HAP-1 (cell line): ENCODE measurements around the gene ZBTB20.
"Not testable (repeated sequence)": the region's sequence is repeated elsewhere in the genome, so short reads cannot be mapped to it uniquely, and the experiment has no call there.

Experiments
- DNase-seq, 2 experiments: peaks; one replicate each; pipeline ENCODE4 v3.0.0-alpha.2; 2016 to 2020; ENCODE audit warnings: low spot score in 2 of 2
- H3K27me3 ChIP-seq: fragments of 250-450 bp; sonication (Bioruptor Pico); 2 replicates; pipeline ENCODE4 v1.5.1; 2020; ENCODE audit warnings: low read depth, mild to moderate bottlenecking, moderate library complexity
- H3K36me3 ChIP-seq: fragments of 250-450 bp; sonication (Bioruptor Pico); replicated peaks from 2 replicates; pipeline ENCODE4 v1.5.1; 2020; ENCODE audit warnings: mild to moderate bottlenecking
- H3K4me1 ChIP-seq: fragments of 250-450 bp; sonication (Bioruptor Pico); 2 replicates; pipeline ENCODE4 v1.5.1; 2020; ENCODE audit warnings: mild to moderate bottlenecking
- H3K4me3 ChIP-seq: fragments of 250-450 bp; sonication (Bioruptor Pico); 2 replicates; pipeline ENCODE4 v1.5.1; 2020; ENCODE audit warnings: mild to moderate bottlenecking, moderate library complexity
- H3K9me3 ChIP-seq: fragments of 250-450 bp; sonication (Bioruptor Pico); 2 replicates; pipeline ENCODE4 v1.5.1; 2020; ENCODE audit warnings: mild to moderate bottlenecking, moderate library complexity
- in situ Hi-C: fragments of 300-500 bp; cut with MboI; formaldehyde crosslinking; loops from 3 replicates; pipeline ENCODE4 v1.14.3; 2020; ENCODE audit warnings: low sequenced_read_pairs, inconsistent platforms, mixed read lengths

The ZBTB20 gene

DNA sequence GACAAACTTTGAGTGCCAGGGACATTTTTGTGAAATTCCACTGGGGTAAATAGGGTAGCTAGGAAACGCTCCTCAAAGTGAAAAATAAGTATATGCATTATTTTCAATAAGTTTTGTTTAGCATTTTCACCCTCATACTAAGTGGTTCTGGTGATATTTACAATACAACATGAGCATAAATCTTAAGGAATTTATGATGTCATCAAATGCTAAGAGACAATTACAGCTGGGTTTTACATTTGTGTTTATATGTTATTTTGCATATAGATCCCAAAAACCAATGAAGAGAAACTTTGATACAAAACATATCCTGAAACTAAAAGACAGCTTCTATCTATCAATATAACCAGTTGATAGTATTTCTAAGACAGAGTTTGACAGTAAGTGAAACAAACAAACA is 323.1 kb downstream of the ZBTB20 start:
- H3K9me3 ChIP-seq, result no peaks in the 10 kb centered on the region
- DNase-seq, result no peak
- H3K4me3 ChIP-seq, result no peak overlapping the region
- in situ Hi-C loops, result no loop called here
- no peaks in the 10 kb centered on the region for H3K27me3 ChIP-seq
- H3K36me3 ChIP-seq, result no peaks in the 10 kb centered on the region
- peaks cover 20% of the 10 kb centered on the region for H3K4me1 ChIP-seq

DNA sequence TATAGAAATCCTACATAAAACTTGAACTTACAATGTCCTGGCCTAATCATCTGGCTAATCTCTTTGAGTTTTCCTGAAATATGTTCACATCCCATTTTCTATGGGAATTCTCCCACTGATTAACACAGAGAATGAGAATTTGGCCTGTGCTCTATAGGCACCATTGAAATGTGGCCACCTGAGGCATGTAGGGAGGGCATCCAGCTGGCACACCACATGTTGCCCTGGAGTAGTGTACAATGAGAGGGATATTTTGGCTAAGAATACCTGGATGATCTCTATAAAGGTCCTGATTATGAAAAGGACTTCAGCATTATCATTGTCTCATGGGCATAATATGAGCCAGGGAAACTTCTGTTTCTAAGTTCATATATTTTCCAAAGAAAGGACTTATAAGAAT is 324.0 kb downstream of the ZBTB20 start:
- Histone ChIP-seq H3K27me3 (no peaks in the 10 kb centered on the region), H3K9me3 (no peaks in the 10 kb centered on the region), H3K4me1 (peaks cover 20% of the 10 kb centered on the region), H3K4me3 (no peak overlapping the region), H3K36me3 (no peaks in the 10 kb centered on the region)
- DNase-seq, result no peak
- in situ Hi-C loops, result no loop called here

DNA sequence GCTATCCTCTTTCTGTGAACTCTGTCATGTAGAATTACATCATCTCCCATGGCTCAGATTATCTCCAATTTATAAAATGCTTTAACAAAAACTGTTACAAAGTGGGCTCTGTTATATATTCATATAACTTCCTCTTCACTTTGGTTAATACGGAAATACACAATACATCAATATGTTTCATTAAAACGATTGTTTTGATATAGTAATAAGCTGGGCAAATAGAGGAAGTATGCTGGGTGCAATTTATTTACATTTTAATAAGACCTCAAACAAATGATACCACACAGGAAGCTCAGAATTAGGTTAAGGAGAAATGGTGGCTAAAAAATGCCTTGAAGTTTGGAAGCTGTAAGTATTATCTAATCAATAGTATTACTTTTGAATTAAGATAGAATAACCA is 331.0 kb downstream of the ZBTB20 start:
- Histone ChIP-seq H3K4me3 (no peak overlapping the region), H3K4me1 (no peaks in the 10 kb centered on the region), H3K9me3 (no peaks in the 10 kb centered on the region; the same call in 1 of the 2 replicates), H3K27me3 (no peaks in the 10 kb centered on the region), H3K36me3 (no peaks in the 10 kb centered on the region)
- no peak for DNase-seq
- in situ Hi-C loops, result no loop called here

DNA sequence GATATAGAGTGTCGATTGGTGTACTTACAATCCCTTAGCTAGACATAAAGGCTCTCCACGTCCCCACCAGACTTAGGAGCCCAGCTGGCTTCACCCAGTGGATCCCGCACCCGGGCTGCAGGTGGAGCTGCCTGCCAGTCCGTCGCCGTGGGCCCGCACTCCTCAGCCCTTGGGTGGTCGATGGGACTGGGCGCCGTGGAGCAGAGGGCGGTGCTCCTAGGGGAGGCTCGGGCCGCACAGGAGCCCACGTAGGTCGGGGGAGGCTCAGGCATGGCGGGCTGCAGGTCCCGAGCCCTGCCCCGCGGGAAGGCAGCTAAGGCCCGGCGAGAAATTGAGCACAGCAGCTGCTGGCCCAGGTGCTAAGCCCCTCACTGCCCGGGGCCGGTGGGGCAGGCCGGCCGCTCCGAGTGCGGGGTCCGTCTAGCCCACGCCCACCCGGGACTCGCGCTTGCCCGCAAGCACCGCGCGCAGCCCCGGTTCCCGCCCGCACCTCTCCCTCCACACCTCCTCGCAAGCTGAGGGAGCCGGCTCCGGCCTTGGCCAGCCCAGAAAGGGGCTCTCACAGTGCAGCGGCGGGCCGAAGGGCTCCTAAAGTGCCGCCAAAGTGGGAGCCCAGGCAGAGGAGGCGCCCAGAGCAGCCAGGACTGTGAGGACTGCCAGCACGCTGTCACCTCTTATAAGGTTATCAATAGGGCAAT is 334.4 kb downstream of the ZBTB20 start:
- H3K4me3 ChIP-seq, H3K9me3 ChIP-seq, in situ Hi-C loops, H3K4me1 ChIP-seq, DNase-seq, H3K27me3 ChIP-seq, H3K36me3 ChIP-seq: not testable (repeated sequence)

DNA sequence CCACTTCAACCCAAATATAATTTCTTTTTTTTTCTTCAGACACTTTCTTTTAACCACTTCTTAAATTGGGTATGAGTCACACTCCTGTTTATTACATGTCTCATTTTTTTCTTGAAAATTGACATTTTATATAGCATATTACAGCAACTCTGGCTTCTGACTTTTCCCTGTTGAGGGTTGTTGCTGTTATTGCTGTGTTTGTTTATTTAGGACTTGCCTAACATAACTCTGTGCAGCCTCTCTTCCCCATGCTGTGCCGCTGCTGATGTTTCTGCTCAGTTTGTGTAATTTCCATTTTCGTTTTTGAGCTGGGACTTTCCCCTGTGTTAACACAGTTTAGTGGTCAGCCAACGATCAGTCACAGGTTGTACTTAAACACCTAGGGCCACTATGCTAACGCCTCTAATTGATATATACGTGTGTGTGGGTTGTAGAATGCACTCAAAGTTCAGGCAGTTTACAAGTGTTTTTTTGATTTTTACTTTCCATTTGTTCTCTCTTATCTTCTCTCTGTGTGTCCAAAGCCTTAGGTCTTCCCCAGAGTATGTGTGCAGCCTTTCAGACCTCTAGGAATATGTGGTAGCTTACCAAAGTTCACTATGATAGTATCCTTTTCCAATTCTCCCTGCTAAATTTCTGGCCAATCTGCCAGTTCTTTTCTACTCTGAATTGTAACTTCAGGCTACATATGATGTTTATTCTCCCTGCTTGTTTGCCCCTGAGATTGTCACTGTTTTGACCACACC is 337.2 kb downstream of the ZBTB20 start:
- Histone ChIP-seq H3K27me3 (no peaks in the 10 kb centered on the region), H3K4me1 (no peaks in the 10 kb centered on the region), H3K36me3 (no peaks in the 10 kb centered on the region), H3K9me3 (no peaks in the 10 kb centered on the region; the same call in 1 of the 2 replicates), H3K4me3 (no peak overlapping the region)
- no peak for DNase-seq
- in situ Hi-C loops, result no loop called here

DNA sequence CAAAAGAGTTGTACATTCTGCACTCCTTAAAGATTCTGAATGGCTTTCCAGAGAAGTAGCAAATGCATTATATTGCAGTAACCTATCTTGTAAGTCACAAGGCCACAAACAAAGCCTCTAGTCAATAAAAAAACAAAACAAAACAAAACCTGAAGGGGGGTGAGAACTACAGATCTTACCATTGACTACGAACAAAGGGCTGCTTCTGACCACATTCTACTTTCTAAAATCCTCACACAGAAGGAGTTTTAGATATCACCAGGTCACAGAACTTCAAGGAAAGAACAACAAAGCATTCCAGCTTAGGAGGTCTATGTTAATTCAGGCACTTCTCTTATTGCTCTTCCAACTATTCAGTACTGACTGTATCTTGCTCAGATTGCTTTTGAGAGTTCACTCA is 343.0 kb downstream of the ZBTB20 start:
- in situ Hi-C loops, result no loop called here
- DNase-seq, result peak; percentile 37 to 97
- H3K9me3 ChIP-seq, result no peaks in the 10 kb centered on the region

DNA sequence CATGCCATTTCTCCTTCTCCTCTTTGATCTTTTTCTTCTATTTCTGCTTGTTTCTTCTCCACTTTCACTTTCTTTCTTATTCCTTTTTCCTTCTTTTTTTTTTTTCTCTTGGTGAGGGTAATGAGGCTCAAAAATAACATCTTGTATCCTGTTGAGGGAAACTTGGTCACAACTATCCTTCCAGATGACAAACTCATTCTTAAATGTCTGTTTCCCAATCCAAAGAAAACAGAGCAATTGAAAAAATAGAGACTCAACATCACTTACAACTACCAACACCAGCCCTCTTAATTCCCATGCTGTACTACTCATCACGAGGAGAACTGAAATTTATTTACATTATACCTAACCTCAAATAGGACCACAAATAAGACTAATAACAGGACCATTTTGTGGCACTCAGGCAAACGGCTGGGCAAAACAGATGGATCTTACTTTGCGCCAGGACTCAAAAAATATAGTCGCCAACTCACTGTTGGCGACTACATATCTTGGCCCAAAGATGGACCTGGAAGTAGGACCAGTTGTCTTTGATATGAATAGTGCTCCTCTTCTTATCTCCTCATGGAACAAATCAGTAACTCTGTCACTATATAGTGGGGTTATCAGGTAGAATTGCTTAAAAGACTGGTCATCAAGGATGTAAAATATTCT is 343.9 kb downstream of the ZBTB20 start:
- in situ Hi-C loops, result no loop called here
- DNase-seq, result no peak
- Histone ChIP-seq H3K9me3 (no peaks in the 10 kb centered on the region), H3K36me3 (no peaks in the 10 kb centered on the region), H3K4me3 (no peak overlapping the region), H3K4me1 (peaks cover 36% of the 10 kb centered on the region), H3K27me3 (no peaks in the 10 kb centered on the region)

More for the DNA sequence above, 343.0 kb downstream of the ZBTB20 start:
- no peaks in the 10 kb centered on the region for H3K36me3 ChIP-seq
- no peaks in the 10 kb centered on the region for H3K27me3 ChIP-seq
- H3K4me3 ChIP-seq, result no peak overlapping the region
- H3K4me1 ChIP-seq, result peaks cover 36% of the 10 kb centered on the region

DNA sequence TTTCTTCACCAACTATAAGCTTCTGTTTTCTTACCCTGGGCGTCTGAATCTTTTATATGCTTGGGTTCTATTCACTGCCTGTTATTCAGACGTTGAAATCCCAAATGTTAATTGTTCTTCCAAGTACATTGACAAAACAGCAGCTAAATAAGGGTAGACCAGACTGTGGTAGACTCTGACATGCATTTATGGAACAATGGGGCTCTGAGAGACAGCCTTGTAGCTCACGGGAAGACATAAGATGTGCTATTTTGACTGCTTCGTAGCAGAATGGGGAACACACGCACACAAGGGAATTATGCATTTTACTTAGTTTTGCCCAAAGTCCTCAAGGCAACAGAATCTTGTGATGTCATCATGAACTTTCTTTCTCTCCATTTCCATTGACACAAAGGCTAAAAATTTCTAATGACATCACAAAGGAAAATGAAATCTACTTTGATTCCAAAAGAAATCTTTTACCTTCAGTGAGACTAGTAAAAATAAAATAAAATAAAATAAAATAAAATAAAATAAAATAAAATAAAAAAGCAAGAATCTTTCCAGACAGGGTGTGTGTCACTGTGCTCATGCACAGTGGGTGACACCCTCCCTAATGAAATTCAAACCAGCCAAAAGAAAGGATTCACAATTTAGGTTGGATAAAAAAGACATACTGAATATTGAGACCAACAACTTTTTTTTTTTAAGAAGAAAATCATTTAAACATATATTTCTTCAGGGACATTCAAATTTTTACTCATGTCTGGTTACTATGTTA is 346.6 kb downstream of the ZBTB20 start:
- H3K4me3 ChIP-seq, result no peak overlapping the region
- H3K36me3 ChIP-seq, result no peaks in the 10 kb centered on the region
- in situ Hi-C loops, result no loop called here
- DNase-seq, result peak; percentile 72 to 96
- no peaks in the 10 kb centered on the region for H3K27me3 ChIP-seq
- no peaks in the 10 kb centered on the region for H3K9me3 ChIP-seq
- peaks cover 44% of the 10 kb centered on the region for H3K4me1 ChIP-seq

DNA sequence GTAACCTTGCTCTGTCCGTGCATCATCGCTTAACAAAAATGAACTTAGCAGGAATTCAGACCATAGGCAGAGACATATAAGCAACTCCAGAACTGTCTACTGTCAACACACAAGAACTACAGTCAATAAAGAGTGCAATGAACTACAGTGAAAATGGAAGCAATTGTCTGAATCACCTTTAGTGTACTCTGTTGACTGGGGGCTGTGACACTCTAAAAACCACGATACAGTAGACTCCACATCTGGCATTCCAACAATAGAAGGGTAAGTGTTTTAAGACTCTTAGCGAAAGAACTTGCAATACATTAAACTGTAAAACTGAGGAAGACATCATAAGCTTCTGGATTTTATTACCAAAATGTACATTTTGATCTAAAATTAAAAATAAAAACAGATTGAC is 347.3 kb downstream of the ZBTB20 start:
- no peaks in the 10 kb centered on the region for H3K36me3 ChIP-seq
- peaks cover 49% of the 10 kb centered on the region for H3K4me1 ChIP-seq
- in situ Hi-C loops, result no loop called here
- no peaks in the 10 kb centered on the region for H3K27me3 ChIP-seq
- DNase-seq, result peak in 1 of 2 experiments; percentile 14
- no peaks in the 10 kb centered on the region for H3K9me3 ChIP-seq
- H3K4me3 ChIP-seq, result no peak overlapping the region

DNA sequence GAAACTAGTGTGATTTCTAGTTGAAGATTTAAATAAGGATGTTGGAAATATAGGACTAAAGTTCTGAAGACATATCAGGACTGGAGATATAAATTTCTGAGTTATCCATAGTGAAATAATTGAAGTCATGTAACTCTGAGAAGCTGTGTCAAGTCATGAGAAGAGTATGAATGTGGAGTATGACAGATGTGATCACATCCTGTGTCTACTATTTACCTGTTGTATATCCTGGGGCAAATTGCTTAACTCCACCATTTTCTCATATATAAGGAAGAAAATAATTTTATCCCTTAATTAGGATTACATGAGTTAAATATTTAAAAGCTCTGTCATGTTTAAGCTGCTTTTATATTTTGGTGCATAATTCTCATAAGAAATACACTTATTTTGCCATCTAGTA is 350.3 kb downstream of the ZBTB20 start:
- in situ Hi-C loops, result no loop called here
- Histone ChIP-seq H3K9me3 (no peaks in the 10 kb centered on the region), H3K4me1 (peaks cover 35% of the 10 kb centered on the region), H3K36me3 (no peaks in the 10 kb centered on the region), H3K4me3 (no peak overlapping the region), H3K27me3 (no peaks in the 10 kb centered on the region)
- DNase-seq, result no peak

DNA sequence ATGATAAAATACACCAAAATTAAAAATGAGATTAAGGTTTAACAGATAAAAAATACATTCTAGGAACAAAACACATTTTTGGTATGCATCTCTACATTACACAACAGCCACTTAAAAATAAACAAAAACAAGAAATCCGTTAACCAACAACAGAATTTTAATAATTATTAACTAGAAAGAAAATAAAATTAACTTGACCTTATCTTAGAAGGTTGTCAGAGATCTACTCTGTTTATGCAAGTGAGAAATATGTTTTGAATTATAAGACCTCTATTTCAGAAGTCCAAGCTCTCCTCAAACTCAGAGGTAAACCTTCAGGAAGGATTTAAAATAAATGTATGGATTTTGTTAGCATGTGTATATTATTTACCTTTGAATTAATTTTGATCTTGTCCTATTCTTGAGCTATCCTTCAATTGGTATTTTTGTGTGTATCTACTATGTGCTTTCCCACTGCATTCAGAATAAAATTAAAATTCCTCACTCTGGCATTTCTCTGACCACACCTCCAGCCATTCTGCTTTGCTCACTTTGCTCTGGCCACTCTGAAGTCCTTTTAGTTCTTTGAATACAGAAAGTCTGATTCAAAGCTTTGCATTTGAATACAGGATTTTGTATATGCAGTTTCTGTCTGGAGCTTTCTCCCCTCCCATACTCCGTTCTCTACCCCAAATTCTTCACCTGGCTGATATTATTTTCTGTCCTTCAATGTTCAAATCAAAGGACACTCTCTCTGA is 352.0 kb downstream of the ZBTB20 start:
- Histone ChIP-seq H3K4me1 (peaks cover 21% of the 10 kb centered on the region), H3K9me3 (no peaks in the 10 kb centered on the region), H3K4me3 (no peak overlapping the region), H3K27me3 (no peaks in the 10 kb centered on the region), H3K36me3 (no peaks in the 10 kb centered on the region)
- in situ Hi-C loops, result no loop called here
- DNase-seq, result peak; percentile 46 to 83

DNA sequence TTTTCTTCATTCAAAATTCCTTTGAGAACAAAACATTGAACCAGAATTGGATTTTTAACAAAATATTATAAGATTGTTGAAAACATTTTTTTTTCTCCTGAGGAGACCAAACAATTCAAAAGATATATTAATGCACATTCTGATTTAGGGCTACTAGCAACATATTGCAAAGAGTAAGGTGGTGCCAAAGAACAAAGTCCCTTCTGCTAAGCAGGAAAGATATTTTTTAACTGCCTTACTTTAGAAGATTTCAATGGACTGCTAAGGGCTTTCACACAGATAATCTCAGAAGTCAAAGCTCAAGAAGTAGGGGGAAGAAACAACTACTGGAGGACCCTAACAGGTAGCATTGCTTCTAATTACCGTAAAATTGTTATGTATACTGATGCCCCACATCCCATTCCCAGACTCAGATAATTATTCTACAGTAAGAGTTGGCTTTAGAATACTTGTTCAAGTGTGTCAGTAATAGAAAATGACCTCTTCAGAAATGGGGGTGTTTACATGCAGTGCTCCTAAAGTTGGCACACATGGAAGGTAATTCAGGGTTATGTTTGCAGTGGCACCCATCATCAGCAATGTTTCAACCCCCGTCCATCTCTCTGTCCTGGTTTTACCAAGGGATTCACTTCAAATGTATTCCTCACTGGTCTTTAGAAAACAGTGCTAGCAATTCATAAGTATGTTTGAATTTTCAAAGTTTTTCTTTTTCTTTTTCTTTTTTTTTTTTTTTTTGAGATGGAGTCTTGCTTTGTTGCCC is 354.7 kb downstream of the ZBTB20 start:
- H3K36me3 ChIP-seq, result no peaks in the 10 kb centered on the region
- no peak for DNase-seq
- in situ Hi-C loops, result no loop called here

More for the DNA sequence above, 354.7 kb downstream of the ZBTB20 start:
- no peaks in the 10 kb centered on the region for H3K9me3 ChIP-seq
- no peak overlapping the region for H3K4me3 ChIP-seq
- peaks cover 14% of the 10 kb centered on the region for H3K4me1 ChIP-seq
- no peaks in the 10 kb centered on the region for H3K27me3 ChIP-seq
